HG02571 (cell line): ENCODE data around the gene GAL3ST3.
"Not testable (repeated sequence)": the region's sequence is repeated elsewhere in the genome, so short reads cannot be mapped to it uniquely, and the experiment has no call there.

Experiments used
- ATAC-seq: cut with Tn5 transposase; IDR thresholded peaks from one replicate; pipeline ENCODE4 v1.9.1; 2021; ENCODE audit warnings: mild to moderate bottlenecking, moderate library complexity; ENCODE audit not compliant: unreplicated experiment

GAL3ST3 gene

DNA sequence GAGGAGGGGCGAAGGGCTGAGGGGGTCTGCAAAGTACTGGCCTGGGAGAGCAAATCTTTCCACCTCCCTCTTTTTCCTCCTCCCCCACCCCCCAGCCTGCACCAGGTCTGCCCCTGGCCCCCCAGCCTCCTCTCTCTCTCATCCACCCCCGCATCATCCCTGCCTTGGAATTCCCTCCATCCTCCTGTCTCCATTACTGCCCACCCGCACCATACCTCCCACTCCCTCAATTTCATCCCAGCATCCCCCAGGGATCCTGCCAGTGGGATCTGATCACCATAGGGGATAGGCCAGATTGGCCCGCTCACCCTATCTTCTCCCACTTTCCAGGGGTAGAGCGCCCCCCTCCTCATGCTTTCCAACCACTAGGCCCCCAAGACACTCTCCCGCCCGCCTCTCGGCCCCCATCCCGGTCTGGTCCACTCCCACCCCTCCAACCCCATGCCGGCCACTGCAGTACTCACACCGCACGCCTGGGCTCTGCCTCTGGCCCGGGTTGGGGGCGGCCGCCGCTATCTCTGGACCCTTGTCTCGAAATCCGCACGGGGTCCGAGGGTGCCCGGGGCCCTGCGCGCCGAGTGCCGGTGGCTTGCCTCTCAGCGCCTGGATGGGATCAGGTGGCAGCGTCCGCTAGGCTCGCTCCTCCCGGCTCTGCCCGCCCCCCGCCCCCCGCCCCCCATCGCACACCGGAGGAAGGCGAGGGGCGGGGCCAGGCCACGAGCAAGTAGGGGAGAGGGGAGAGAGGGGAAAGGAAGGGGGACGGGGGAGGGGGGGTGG is at the start of gene GAL3ST3:
GAL3ST3 (minus strand) TSS at position 615 of the 777 bp plus-strand sequence. CDS start 3,746 bp downstream, outside the sequence.
- no peak for ATAC-seq

DNA sequence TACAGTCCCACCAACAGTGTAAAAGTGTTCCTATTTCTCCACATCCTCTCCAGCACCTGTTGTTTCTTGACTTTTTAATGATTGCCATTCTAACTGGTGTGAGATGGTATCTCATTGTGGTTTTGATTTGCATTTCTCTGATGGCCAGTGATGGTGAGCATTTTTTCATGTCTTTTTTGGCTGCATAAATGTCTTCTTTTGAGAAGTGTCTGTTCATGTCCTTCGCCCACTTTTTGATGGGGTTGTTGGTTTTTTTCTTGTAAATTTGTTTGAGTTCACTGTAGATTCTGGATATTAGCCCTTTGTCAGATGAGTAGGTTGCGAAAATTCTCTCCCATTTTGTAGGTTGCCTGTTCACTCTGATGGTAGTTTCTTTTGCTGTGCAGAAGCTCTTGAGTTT is 43.2 kb upstream of the GAL3ST3 start:
- ATAC-seq: not testable (repeated sequence)

GRCh38 chr11:66090288-66090687 is 41.3 kb upstream of the GAL3ST3 start:
- ATAC-seq: no peak

DNA sequence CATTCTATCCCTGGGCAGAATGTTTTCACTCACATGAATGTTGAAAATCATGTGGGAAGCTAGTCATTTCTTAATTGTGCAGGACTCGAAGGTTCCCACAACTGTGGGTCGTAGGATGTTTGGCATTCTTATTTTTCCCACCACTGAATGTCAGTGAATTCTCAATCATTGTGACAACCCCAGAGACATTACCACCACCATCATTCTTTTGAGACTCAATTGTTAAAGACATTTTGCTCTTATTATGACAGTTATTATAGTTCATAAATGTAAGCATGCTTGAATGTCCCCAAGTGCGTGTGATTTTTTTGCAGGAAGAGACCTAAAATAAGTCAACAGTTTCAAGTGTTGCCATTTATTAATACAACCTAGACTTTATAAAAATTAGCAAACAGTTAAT is 40.1 kb upstream of the GAL3ST3 start:
- ATAC-seq: no peak

- ATAC-seq: no peak
Observed at GRCh38 chr11:66087148-66087908, 38.4 kb upstream of the GAL3ST3 start.

DNA sequence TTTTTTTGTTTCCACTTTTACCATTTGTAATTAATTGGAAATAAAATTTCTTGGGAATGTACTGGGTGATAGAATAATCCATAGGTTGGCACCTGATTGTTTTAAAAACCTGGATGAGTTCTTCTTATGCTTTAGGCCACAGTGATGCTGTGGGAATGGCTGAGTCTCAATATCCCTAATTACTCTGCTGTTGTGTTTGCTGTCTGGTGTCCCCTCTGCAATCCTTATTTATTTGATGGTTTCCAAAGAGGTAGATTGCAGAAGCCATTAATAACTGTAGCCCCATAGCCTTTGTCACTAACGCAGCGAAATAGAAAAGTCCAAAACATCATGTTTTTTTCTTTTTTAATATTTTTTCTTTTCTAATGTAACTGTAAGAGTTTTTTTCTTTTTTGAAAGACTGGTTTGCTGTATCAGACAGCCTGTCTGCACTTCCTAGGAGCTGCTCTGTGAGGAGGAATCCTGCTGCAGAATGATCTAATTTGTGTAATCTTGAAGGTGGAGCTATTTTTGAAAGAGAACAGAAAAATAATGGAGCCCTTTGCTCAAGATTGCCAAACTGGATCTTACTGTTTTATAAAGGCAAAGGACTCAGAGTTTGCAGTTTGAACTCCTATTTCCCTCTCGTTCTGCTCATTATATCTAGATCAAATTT is 36.0 kb upstream of the GAL3ST3 start:
- ATAC-seq: no peak

- no peak for ATAC-seq
Observed at GRCh38 chr11:66083767-66084166, 34.8 kb upstream of the GAL3ST3 start.

DNA sequence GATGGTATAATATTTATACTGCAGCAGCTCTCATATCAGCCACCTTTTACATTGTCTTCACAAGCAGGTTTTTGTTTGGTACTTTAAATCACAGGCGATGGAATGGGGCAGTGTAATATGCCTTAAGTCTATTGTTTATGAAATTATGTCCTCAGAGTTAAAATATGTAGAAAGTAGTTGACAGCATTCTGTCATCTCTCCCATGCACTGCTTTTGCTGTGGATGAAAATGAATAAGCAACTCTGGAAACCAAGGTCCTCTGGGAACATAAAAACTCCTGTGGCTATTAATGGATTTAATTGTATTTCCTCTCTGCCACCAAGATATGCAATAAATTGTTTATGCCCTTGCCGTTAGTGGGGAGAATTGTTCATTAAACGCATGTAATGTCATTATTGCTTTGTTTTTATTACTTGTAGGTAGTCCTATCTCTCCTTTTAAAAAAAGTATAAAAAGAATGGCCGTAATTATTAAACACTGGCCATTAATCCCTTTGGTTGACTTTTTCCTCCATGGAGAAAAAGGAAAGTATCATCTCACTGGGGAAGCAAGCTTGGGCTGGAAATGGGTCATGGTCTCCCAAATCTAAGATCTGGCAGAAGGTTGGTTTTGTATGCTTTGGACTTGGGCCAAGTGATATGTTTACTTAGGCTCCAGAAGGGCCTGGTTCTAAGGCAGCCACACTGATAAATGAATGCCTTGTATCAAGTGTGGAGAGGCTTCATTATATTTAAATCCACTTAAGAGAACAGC is 34.2 kb upstream of the GAL3ST3 start:
- no peak for ATAC-seq

GRCh38 chr11:66081505-66081904 is 32.5 kb upstream of the GAL3ST3 start:
- ATAC-seq: peak; percentile 79

- ATAC-seq: no peak
Observed at GRCh38 chr11:66080055-66080817, 31.3 kb upstream of the GAL3ST3 start.

DNA sequence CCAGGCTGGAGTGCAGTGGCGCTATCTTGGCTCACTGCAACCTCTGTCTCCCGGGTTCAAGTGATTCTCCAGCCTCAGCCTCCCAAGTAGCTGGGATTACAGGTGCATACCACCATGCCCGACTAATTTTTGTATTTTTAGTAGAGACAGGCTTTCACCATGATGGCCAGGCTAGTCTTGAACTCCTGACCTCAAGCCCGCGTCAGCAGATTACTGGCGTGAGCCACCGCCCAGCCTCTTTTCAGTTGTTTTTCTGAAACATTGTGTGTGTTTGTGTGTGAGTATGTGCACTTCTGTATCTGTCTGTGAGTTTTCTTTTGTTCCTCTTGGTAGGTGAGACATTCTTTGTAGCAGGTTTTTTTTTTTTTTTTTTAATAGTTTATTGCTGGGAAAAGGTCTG is 30.0 kb upstream of the GAL3ST3 start:
- ATAC-seq: not testable (repeated sequence)

DNA sequence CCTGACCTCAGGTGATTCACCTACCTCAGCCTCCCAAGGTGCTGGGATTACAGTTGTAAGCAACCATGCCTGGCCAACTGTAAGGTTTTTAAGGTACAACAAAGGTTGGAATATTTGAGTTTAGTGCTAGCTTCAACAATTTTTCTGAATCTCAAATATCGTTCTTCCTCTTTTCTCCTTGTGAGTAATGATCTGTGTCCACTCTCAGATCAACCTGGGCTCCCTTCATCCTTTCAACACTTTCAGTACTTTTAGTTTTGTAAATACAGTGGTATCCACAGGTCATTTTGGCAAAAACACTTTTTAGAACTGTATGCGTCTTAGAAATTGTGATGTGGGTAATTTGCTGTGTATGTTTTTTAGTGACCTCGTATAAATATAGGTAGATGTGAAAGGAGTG is 29.0 kb upstream of the GAL3ST3 start:
- ATAC-seq: no peak

GRCh38 chr11:66076561-66076960 is 27.6 kb upstream of the GAL3ST3 start:
- no peak for ATAC-seq

GRCh38 chr11:66075273-66075672 is 26.3 kb upstream of the GAL3ST3 start:
- ATAC-seq: no peak

- no peak for ATAC-seq
Observed at GRCh38 chr11:66073669-66074068, 24.7 kb upstream of the GAL3ST3 start.

GRCh38 chr11:66072518-66072917 is 23.6 kb upstream of the GAL3ST3 start:
- no peak for ATAC-seq

DNA sequence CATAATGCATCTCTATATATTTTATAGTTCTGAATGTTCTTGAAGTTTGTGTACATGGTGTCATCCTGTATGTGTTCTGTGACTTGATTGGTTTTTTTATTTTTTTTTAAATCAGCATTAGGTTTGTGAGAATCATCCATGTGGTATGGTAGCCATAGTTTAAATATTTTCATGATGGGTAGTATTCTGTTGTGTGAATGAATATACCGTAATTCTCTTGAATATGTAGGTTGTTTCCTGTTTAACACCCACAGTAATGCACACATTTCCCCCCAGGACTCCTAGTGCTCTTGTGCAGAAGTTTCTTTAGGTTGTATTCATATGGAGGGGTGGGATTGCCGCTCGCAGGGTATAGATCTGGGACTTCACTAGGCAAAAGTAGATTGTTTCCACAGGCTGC is 23.1 kb upstream of the GAL3ST3 start:
- no peak for ATAC-seq

- ATAC-seq: no peak
Observed at GRCh38 chr11:66071381-66071801, 22.4 kb upstream of the GAL3ST3 start.

DNA sequence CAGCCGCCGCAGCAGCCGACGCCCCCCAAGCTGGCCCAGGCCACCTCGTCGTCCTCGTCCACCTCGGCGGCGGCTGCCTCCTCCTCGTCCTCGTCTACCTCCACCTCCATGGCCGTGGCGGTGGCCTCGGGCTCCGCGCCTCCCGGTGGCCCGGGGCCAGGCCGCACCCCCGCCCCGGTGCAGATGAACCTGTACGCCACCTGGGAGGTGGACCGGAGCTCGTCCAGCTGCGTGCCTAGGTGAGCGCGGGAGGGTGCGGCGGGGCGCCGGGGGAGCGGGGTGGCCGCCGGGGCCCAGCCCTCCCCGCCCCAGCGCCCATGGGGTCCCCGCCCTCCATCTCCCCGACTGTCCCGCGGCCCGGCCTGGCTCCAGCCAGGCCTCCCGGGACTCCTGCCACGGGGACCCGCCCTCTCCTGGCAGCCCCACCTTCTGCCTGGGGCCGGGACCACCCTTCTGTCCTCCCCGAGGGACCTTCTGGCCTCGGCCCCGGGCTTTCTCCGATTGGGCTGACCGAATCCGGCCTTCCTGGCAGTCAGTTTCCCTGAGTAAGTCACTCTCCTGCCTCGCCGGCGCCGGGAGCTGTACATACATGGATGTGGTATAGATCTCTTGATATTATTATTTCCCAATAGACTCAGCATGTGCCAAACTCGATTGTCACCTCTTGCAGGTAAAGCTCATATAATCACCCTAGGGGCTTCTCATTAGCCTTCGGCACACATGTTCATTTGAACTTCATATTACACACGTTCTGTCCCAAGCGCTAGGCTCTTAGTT is 21.8 kb upstream of the GAL3ST3 start:
- peak; percentile 21 for ATAC-seq
